ENCODE data around the gene NINJ1.

The NINJ1 gene, protein sequence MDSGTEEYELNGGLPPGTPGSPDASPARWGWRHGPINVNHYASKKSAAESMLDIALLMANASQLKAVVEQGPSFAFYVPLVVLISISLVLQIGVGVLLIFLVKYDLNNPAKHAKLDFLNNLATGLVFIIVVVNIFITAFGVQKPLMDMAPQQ

DNA sequence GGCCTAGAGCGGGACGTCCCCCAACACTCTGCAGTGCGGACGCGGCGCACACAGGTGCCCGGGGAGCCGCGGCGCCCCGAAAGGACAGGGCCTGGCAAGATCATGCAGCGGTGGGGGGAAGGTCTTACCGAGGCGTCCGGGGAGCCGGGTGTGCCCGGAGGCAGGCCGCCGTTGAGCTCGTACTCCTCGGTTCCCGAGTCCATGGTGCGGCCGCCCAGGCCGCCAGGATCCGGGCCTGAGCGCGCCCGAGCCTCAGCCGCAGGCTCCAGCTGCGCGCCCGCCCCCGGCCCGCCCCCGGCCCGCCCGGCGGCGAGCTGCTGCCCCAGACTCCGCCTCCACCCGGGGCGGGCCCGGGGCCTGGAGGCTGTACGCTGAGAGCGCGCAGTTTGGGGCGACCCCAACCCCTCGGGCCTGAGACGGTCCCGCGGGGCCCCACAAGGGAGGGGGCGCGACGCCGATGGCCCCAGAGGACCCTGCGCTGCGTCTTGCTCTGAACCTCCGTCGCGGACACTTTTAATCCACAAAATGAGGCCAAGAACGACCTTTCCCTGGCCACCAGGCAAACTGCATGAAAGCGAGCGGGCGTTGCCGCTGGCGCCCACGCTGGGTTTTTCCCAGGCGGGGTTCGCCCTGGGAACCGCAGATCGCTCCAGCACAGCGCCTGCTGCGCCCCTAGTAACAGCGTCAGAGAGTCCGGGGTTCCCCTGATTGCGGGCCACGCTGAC, at the start of gene NINJ1:
Gene NINJ1, minus strand, starts transcription at position 237 of the 725 bp plus-strand sequence. Its CDS starts 34 bp downstream, at position 203.
- peak; percentile 47 for DNase-seq (ENCODE audit: low read depth)

DNA sequence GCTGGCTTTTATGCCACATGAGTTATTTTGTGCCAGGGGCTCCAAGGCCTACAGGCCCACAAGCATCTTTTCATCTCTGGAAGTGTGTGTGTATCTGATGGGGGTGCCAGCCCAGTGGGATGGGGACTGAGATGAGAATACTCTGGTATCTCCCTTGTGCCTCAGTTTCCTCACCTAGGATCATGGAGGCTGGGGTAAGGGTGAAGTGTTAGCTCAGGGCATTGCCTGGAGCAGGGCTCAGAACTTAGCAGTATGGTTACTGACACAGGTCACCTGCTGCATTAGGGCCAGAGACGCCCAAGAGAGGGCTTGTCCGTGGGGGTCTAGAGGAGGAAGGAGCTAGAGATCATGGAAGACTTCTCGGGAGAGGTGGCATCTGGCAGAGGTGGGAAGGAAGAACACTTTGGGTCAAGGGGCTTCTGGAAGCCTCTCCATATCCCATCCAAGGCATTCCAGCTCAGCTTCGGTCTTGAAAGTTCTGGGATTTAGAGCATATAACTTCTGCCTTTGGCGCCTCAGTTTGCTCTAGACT, 49.1 kb upstream of the NINJ1 start:
- DNase-seq (ENCODE audit: low read depth), result no peak

DNA sequence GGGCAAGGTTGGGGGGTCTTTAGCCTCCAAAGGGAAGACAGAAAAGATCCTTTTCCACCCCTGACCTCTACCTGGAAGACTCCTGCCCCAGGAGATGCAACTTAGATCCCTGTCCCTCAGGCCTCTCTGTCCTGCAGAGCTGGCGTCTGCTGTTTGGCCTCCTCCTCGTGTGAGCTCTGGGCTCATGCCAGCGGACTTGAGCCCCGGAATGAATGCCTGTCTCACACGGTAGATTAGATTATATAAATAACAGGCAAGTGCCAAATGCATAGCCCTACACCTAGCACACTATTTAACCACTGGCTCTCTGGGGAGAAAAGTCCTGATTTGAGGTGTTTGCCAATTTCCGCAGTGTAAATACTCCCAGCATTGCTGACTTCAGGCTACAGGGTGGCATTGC, 48.5 kb upstream of the NINJ1 start:
- no peak for DNase-seq (ENCODE audit: low read depth)

DNA sequence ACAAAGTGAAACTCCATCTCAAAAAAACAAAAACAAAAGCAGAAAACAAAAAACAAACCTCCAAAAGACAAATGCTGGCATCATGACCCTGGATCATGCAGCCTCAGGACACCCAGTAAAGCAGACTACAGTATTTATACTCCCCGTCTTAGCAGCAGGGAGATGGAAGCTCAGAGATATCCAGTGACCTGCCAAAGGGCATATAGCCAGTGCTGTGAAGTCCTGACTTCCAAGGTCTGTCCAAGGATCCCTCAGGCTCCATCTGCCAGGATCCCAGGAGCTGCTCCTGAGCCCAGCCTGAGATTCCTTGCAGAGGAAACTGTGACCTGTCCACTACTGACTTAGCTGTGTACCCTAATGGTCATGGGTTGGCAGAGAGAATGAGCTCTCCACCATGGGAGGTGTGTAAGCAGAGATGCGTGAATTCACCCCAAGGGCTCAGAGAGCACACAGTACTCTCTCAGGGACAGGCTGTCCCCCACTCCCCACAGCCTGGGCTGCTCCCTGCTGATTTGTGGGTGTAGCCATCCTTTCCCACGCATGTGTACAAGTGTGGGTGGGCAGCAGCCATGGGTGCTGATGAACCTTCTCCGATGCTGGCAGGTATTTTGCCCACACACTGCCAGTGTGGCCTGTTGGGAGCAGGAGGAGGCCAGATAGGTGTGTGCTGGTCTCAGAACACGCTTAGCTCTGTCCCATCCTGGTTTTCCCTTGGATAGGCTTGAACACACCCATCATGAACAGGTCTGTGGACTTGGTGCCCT, 47.8 kb upstream of the NINJ1 start:
- no peak for DNase-seq (ENCODE audit: low read depth)

DNA sequence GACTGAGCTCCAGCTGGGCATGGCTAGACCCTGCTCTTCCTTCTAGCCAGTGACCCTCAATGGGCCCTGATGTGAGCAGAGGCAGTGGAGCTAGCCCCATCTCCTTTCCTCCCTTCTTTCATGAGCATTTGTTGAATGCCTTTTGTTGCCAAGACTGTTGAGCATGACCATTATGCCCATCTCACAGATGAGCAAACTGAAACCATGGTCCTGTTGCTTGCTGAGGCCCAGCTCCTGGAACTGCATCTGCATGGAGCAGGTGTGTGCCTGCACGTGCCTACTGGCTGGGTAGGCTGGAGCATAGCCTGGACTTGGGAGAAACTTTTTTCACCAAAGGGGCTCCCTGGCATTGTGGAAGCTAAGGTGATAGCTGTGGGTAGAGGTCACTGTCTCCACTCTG, 46.9 kb upstream of the NINJ1 start:
- DNase-seq (ENCODE audit: low read depth), result no peak

DNA sequence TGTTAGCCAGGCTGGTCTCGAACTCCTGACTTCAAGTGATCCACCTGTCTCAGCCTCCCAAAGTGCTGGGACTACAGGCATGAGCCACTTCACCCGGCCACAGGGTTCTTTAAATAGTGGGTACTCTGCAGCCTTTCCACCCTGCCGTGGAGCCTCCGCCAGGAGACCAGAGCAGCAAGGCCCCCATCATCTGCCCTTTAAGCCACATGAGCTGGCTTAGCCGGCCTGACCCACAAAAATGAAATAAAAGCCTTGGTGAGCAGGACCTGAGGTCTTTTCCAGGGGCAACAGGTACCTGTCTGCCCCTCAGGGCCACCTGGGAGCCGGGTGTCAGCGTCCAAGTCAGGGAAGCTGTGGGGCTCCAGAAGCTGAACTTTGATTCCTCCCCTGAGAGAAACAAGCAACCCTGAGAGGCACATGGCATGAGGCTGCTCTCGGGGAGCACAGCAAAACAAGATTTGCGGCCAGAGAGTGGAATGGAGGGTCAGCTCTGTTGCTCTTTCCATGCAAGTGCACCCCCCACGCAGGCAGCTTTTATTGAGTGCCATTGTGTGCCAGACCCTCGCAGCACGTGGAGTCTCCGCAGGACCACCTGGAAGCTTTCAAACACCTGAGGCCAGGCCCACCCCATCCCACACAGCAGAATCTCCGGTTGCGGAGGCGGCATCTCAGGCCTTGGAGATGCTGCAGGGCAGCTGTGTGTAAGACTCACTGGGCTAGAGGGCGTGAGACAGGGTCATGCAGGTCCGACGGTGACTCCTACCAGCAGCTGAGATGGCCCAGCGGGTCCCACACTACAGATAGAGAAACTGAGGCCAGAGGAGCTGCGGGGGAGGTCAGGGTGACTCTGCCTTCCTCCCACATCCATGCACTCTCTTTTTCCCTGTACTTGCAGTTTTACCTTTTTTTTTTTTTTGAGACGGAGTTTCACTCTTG, 45.1 kb upstream of the NINJ1 start:
- DNase-seq (ENCODE audit: low read depth), result no peak

DNA sequence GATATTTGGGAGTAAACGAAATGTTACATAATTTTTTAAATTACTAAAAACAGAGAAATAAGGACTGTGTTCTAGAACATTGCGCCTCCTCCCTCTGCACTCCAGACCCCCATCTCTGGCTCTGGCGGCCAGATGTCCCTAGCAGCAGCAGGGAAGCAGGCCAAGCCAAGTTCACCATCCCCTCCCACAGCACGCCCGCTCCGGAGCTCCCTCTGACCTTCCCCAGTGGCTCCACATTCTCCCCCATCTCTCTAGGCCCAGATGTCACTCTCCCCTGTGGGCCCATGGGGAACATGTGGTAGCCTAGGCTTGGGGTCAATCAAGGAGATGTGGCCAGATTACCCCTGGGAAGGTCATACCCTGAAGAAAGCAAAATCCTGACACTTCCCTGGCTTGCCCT, 43.6 kb upstream of the NINJ1 start:
- no peak for DNase-seq (ENCODE audit: low read depth)

DNA sequence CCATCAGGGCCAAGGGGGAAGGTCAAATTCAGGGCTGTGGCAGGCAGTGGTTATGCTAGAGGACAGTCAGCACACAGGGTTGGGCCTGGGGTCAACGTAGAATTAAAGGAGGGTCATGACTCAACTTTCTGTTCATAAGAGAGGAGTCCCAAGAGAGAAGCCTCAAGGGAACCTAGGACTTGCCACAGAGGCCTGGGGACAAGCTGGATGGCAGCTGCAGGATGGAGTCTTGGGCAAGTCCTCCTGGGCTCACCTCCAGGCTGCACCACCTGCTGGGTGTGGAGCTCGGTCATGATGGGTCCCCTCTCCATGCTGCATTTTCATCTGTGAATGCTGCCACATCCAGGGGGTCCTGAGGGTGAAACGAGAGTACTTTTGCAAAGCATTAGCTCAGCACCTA, 40.9 kb upstream of the NINJ1 start:
- no peak for DNase-seq (ENCODE audit: low read depth)

DNA sequence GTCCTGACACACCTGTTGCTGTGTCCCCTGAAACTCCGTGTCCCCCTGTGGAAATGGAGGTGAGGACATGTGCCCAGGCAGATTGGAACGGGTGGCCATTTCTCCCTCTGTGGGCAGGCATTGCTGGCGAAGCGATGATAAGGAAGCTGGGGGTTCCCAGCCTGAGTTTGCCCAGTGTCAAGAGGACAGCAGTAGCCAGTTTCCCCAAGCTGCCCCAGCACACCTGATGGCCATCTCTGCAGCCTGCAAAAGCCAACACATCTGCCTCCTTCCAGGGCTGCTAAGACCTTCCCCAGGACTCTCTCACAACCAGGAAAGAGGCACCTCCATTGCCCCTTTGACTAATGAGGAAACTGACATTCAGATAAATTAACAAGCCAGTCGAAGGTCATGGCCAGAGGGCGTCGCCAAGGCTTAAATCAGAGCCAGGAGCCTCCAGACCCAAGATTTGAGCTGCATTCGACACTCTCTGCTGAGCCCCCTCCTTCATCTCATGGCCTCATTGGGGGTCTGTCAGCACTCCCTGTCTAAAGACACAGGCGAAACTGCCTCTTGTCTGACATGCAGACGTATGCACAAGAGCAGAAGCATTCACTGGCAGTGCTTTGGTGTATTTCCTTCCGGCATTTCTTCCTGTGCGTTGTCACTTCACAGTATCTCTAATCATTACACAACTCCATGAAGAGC, 39.5 kb upstream of the NINJ1 start:
- no peak for DNase-seq (ENCODE audit: low read depth)

DNA sequence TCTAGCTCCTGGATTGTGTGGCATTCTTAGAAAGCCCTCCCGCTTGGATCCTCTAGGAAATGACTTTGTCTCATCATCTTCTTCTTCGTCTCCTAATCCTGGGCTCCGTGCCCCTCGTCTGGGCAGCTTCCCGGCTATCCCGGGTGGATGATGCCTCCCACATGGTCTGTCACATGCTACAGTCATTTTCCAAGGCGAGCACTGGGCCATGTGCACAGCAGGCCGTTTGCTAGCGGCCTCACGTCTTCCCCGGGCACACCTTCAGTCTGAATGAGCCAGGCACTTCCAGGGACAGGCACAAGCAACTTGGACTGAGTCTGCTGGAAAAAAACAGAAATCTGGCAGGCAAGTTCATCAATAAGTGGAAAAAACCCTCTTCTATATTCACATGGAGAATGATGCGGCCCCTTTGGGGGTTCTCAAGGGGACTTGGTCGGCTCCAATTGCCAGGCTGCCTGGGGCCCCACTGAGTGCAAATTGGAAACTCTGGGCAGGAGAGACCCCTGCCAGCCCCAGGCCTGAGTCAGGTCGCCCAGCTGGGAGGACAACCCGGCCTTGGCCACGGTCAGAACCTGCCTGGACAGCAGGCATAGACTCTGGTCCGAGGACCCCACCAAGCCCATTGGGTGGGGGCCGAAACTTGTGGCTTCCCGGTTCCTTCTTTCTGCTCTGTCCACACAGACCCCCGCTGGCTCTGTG, 38.8 kb upstream of the NINJ1 start:
- no peak for DNase-seq (ENCODE audit: low read depth)

DNA sequence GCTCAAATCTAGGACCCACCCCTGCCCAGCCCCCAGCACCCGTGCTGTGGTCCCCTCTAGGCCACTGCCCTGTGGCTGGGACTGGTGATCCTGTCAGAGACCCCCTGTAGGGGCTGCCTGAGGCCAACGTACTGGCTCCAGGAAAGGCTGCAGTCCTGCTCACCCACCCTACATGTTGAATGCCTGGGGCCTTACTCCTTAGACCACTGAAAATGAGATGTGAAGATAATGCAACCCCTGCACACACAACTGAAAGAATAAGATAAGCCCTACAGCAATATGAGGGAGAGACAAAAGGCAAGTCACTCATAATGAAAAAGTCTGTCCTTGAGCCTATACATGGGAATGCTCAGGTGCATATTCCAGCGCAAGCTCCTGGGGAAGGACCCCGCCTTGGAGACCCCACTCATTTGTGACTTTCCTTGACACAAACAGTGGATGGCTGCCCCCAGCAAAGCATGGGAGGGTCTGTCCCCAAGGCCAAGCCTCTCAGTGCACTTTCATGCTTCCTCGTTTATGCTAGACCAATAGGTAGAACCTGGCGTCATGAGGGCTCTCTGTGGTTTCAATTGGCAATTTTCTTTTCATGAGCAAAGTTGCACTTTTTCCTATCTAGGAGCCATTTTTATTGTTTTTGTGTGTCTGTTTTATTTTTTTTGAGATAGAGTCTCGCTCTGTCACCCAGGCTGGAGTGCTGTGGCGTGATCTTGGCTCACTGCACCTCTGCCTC, 37.4 kb upstream of the NINJ1 start:
- DNase-seq (ENCODE audit: low read depth), result no peak

DNA sequence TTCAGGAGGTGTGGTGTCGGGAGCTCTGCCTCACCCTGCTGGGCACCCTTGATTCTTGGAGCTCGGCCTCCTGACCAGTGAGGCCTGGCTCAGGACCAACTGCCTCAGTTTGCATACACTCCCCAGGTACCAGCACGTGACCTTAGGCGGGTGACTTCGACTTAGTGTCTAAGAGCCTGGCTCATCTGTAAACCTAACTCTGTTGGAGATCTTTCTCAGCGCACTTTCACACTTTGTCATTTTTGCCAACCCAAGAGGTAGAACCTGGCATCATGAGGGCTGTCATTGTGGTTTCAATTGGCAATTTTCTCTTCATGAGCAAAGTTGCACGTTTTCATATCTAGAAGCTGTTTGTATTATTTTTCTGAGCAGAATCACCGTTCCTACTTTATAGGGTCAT, 36.5 kb upstream of the NINJ1 start:
- no peak for DNase-seq (ENCODE audit: low read depth)

DNA sequence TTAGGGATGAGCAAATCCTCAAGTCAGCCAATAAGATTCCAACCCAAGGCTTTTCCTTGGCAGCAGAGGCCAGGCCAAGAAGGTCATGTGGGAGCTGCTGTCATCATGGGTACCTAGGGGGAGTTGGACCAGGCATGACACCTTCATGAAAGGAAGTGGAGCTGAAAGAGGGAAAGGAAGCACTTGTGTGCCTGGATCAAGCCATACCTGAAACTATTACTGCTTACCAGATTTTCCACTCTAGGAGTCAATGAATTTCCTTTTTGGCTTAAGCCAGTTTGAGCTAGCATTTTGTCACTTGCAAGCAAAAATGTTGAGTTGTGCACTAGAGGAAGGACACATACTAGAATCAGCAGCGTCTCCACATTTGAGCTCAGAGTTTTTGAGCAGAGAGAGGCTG, 35.4 kb upstream of the NINJ1 start:
- DNase-seq (ENCODE audit: low read depth), result no peak

DNA sequence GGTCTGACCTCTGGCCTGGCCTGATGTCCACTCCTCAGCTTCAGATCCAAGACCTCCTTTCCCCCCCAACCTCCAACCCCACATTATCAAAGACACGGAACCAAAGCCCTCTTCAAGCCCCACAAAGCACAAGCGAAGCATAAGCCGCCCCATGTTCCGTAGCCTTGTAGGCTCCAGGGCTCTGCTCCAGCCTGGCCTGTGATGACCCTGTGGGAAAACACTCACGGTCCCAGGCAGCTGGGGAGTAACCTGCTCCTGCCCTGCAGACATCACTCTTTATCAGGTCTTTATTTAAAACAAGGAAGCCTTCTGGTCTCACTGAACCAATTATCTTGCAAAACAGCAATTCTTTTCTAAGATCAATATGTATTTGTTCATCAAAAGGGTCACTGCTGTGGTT, 34.5 kb upstream of the NINJ1 start:
- no peak for DNase-seq (ENCODE audit: low read depth)

DNA sequence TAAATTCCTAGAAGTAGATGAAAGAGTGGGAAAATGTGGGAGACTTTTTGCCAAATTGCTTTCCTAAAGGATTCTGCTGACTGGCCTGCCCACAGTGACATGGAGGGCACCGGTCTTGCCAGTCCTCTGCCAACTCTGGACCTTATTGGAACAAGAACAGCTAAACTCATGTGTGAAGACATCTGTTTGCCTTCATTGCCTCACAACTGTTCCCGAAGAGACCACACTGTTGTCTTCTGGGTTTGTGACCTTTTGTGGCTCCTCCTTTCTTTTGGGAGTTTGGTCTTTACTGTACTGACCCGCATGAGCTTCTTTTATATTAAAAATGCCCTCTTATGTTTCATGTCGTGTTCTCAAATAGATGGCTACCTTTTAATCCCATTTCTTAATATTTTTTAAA, 33.8 kb upstream of the NINJ1 start:
- no peak for DNase-seq (ENCODE audit: low read depth)

DNA sequence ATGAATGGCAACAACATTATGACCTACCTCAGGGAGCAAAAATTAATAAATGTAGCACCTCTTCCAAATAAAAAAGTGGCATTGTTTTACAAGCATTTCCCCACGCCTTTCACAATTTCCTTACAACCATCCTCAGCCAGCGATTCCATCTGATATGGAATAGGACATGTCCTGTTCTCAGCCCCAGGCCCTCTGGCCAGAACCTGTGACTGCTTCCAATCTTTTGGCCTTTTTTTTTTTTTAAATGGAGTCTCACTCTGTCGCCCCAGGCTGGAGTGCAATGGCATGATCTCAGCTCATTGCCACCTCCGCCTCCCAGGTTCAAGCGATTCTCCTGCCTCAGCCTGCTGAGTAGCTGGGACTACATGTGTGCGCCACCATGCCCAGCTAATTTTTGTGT, 33.1 kb upstream of the NINJ1 start:
- no peak for DNase-seq (ENCODE audit: low read depth)

DNA sequence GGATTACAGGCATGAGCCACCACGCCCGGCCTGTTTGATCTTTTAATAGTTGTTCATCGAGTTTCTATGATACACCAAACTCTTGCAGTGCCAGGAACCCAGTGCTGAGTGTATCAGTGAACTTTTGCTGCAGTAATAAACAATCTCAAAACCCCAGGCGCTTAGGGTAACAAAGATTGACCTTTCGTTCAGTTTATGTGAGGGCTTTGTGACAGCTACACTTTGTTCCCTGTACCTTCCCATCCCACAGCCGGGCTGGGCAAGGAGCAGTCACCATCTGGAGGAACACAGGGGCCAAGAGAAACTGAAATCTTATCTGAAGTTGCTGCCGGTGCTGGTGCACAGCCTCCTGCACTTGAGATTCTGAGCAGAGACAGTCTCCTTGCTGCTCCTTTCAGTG, 32.6 kb upstream of the NINJ1 start:
- no peak for DNase-seq (ENCODE audit: low read depth)

DNA sequence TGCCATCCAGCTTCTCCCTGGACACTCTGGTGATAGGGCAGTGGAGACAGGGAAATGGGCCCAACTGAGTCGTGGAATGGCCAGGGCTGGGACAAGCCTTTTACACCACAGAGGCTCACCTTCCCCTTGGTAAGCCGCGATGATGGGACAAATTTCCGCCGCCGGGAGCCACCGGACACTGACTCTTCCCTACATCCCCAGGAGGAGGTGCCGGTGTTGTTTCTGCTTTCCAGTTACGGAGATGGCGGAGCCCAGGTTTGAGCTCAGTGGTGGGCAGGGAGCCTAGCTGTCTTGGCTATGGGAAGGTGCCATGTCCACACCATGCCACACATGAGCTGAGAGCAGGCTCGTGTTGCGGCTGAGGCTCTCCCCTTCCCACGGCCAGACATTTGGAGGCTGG, 30.0 kb upstream of the NINJ1 start:
- DNase-seq (ENCODE audit: low read depth), result no peak

DNA sequence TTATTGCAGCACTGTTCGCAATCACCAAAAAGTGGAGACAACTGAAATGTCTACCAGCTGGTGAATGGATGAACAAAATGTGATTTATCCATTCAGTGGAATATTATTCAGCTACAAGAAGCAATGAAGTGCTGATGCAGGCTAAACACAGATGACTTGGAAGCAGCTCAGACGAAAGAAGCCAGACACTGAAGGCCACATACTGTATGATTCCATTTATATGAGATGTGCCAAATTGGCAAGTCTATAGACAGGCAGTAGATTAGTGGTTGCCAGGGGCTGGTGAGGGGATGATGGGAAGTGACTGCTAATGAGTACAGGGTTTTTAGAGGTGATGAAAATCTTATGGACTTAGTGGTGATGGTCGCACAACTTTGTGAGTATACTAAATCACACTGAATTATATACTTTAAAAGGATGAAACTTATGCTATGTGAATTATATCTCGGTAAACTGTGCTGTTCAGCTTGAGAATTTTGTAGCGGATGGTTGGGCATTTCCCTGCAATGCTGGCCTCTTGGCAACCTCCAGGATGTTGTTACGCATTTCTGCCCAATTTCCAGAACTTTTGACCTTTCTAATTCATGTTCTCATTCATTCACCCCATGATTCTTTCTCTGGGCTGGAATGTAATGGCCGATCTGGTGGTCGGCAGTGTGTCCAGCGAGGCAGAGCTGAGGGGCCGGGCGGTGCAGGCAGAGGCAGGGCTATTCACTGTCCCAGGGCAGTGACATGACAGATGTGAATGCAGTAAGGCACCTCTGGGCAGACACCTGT, 27.9 kb upstream of the NINJ1 start:
- no peak for DNase-seq (ENCODE audit: low read depth)
